Neuronal stem cell (in vitro differentiated cells): ENCODE measurements around the gene ERC1.

Experiments used
- DNase-seq: peaks from one replicate; pipeline ENCODE4 v3.0.0-alpha.2; 2013; ENCODE audit warnings: low spot score
- H2AFZ ChIP-seq: one replicate; pipeline ENCODE4 v1.6.1; 2013; ENCODE audit warnings: mild to moderate bottlenecking, low read length, inconsistent platforms
- H2AK5ac ChIP-seq: 2 replicates; pipeline ENCODE4 v1.6.1; 2013; ENCODE audit warnings: low read depth, mild to moderate bottlenecking, inconsistent platforms, low read length, moderate library complexity, mixed read lengths
- H2BK120ac ChIP-seq: 2 replicates; pipeline ENCODE4 v1.6.1; 2013; ENCODE audit warnings: low read depth, mild to moderate bottlenecking, inconsistent platforms, low read length, moderate library complexity, mixed read lengths
- H2BK12ac ChIP-seq: one replicate; pipeline ENCODE4 v1.6.1; 2013; ENCODE audit warnings: low read length, inconsistent platforms
- H2BK15ac ChIP-seq: 2 replicates; pipeline ENCODE4 v1.6.1; 2013; ENCODE audit warnings: mild to moderate bottlenecking, low read length, inconsistent platforms, mixed read lengths
- H2BK5ac ChIP-seq: one replicate; pipeline ENCODE4 v1.6.1; 2013; ENCODE audit warnings: inconsistent platforms, mild to moderate bottlenecking, low read length, moderate library complexity
- H3K14ac ChIP-seq: one replicate; pipeline ENCODE4 v1.6.1; 2013; ENCODE audit warnings: low read length, inconsistent platforms
- H3K18ac ChIP-seq: 2 replicates; pipeline ENCODE4 v1.6.1; 2013; ENCODE audit warnings: low read length, inconsistent platforms
- H3K23ac ChIP-seq: 2 replicates; pipeline ENCODE4 v1.6.1; 2013; ENCODE audit warnings: low read depth, mild to moderate bottlenecking, mixed read lengths, low read length, inconsistent platforms; ENCODE audit not compliant: poor library complexity
- H3K27ac ChIP-seq: replicated peaks from 3 replicates; pipeline ENCODE4 v1.5.1; 2013; ENCODE audit warnings: low read length, inconsistent platforms
- H3K27me3 ChIP-seq, 3 experiments: 2 replicates each; pipeline ENCODE4 v1.6.1; 2013; ENCODE audit warnings: low read length in 3 of 3, mild to moderate bottlenecking in 2 of 3, inconsistent platforms in 1 of 3, low read depth in 1 of 3, mixed read lengths in 1 of 3, moderate library complexity in 1 of 3; ENCODE audit not compliant: control insufficient read depth in 3 of 3, insufficient read depth in 3 of 3
- H3K36me3 ChIP-seq, 2 donors: replicated peaks in 1 of 2; 2 replicates each; pipeline ENCODE4 v1.6.1; 2013; ENCODE audit warnings: low read length in 2 of 2; ENCODE audit not compliant: control insufficient read depth in 2 of 2, insufficient read depth in 2 of 2
- H3K4ac ChIP-seq: 2 replicates; pipeline ENCODE4 v1.6.1; 2013; ENCODE audit warnings: inconsistent platforms, mild to moderate bottlenecking, low read length, moderate library complexity
- H3K4me1 ChIP-seq, 2 donors: 1 replicate in 1 of 2; 2 replicates in 1 of 2; pipeline ENCODE4 v1.6.1; 2013; ENCODE audit warnings: low read length in 2 of 2, low read depth in 1 of 2; ENCODE audit not compliant: control insufficient read depth in 2 of 2, insufficient read depth in 1 of 2
- H3K4me2 ChIP-seq: one replicate; pipeline ENCODE4 v1.6.1; 2013; ENCODE audit warnings: mild to moderate bottlenecking, low read length, inconsistent platforms; ENCODE audit not compliant: insufficient read depth, poor library complexity, severe bottlenecking
- H3K4me3 ChIP-seq, 2 donors: 2 replicates each; pipeline ENCODE4 v1.5.1; 2013; ENCODE audit warnings: low read length in 2 of 2, mild to moderate bottlenecking in 2 of 2, inconsistent platforms in 1 of 2, moderate library complexity in 1 of 2
- H3K79me1 ChIP-seq: one replicate; pipeline ENCODE4 v1.6.1; 2013; ENCODE audit warnings: low read depth, mild to moderate bottlenecking, inconsistent platforms, low read length, moderate library complexity
- H3K9ac ChIP-seq: one replicate; pipeline ENCODE4 v1.6.1; 2013; ENCODE audit warnings: mild to moderate bottlenecking, low read depth, low read length, inconsistent platforms; ENCODE audit not compliant: poor library complexity
- H3K9me3 ChIP-seq, 2 donors: replicated peaks in 1 of 2; 2 replicates each; pipeline versions ENCODE3 to v1.6.1; 2013; ENCODE audit warnings: low read length in 2 of 2, mild to moderate bottlenecking in 2 of 2, inconsistent platforms in 1 of 2, low read depth in 1 of 2, mixed read lengths in 1 of 2, moderate library complexity in 1 of 2; ENCODE audit not compliant: control insufficient read depth in 2 of 2, insufficient read depth in 1 of 2
- H4K8ac ChIP-seq: one replicate; pipeline ENCODE4 v1.6.1; 2013; ENCODE audit warnings: low read depth, mild to moderate bottlenecking, inconsistent platforms, low read length, moderate library complexity
- H4K91ac ChIP-seq: one replicate; pipeline ENCODE4 v1.6.1; 2013; ENCODE audit warnings: low read length, low read depth, mild to moderate bottlenecking, inconsistent platforms; ENCODE audit not compliant: poor library complexity
- WGBS, 2 donors: extraction: QIAGEN DNeasy Blood & Tissue Kit; methylation state at CpG; one replicate each; pipeline ENCODE4 v1.1.7; 2013; ENCODE audit warnings: missing lambda C conversion rate in 2 of 2, mixed read lengths in 1 of 2; ENCODE audit not compliant: insufficient read length in 2 of 2, insufficient replicate concordance in 1 of 2; ENCODE audit errors: extremely low coverage in 2 of 2; 5-methylcytosine and 5-hydroxymethylcytosine counted together

The ERC1 gene

DNA sequence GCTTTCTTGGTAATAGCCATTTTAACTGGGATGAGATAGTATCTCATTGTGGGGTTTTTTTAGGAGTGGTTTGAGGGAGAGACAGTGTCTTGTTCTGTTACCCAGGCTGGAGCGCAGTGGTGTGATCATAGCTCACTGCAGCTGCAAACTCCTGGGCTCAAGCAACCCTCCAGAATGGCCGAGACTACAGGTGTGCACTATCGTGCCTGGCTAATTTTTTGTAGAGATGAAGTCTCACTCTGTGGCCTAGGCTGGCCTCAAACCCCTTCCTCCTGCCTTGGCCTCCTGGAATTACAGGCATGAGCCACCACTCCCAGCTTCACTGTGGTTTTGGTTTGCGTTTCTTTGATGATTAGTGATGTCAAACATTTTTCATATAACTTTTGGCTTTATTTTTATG, 293.6 kb downstream of the ERC1 start:
- H3K23ac ChIP-seq, result no peak overlapping the region
- peak overlapping the region; percentile 65 for H3K18ac ChIP-seq
- WGBS, 2 donors, result no CpG with 5 or more reads among the region's 4 CpGs
- H2BK12ac ChIP-seq, result no peak overlapping the region
- no peak overlapping the region for H3K14ac ChIP-seq
- H2AK5ac ChIP-seq, result no peak overlapping the region
- no peak overlapping the region for H2BK5ac ChIP-seq
- no peak overlapping the region for H2BK120ac ChIP-seq
- peaks cover 4 to 6% of the 10 kb centered on the region in 2 donors for H3K4me1 ChIP-seq
- no peaks in the 10 kb centered on the region for H3K79me1 ChIP-seq
- H2AFZ ChIP-seq, result no peak overlapping the region
- no peaks in the 10 kb centered on the region for H3K27me3 ChIP-seq
- no peaks in the 10 kb centered on the region for H3K36me3 ChIP-seq
- DNase-seq, result no peak
- no peak overlapping the region for H2BK15ac ChIP-seq
- H4K91ac ChIP-seq, result no peak overlapping the region
- H3K9ac ChIP-seq, result no peak overlapping the region
- H3K4me3 ChIP-seq, result no peak overlapping the region
- no peak overlapping the region for H3K4ac ChIP-seq
- no peak overlapping the region for H3K4me2 ChIP-seq
- no peaks in the 10 kb centered on the region for H3K9me3 ChIP-seq
- H3K27ac ChIP-seq, result no peak overlapping the region
- no peak overlapping the region for H4K8ac ChIP-seq

GRCh38 chr12:1287446-1287975, 296.5 kb downstream of the ERC1 start:
- no peak overlapping the region for H3K4me3 ChIP-seq
- H3K4me2 ChIP-seq, result no peak overlapping the region
- H2BK5ac ChIP-seq, result no peak overlapping the region
- no peak overlapping the region for H3K4ac ChIP-seq
- H3K23ac ChIP-seq, result no peak overlapping the region
- H3K14ac ChIP-seq, result no peak overlapping the region
- H3K36me3 ChIP-seq, result peaks cover 0 to 2% of the 10 kb centered on the region in 2 donors
- no peak overlapping the region for H2BK12ac ChIP-seq
- H3K18ac ChIP-seq, result no peak overlapping the region
- peaks cover 4 to 5% of the 10 kb centered on the region in 2 donors for H3K4me1 ChIP-seq
- H4K8ac ChIP-seq, result no peak overlapping the region
- no CpG with 5 or more reads among the region's 3 CpGs for WGBS, 2 donors
- H3K9me3 ChIP-seq, result no peaks in the 10 kb centered on the region
- DNase-seq, result peak; percentile 43
- H4K91ac ChIP-seq, result no peak overlapping the region
- H3K79me1 ChIP-seq, result no peaks in the 10 kb centered on the region
- H3K27ac ChIP-seq, result peak overlapping the region; percentile 43
- no peak overlapping the region for H2BK15ac ChIP-seq
- H3K27me3 ChIP-seq, result no peaks in the 10 kb centered on the region
- no peak overlapping the region for H2BK120ac ChIP-seq
- no peak overlapping the region for H2AK5ac ChIP-seq
- H3K9ac ChIP-seq, result no peak overlapping the region
- no peak overlapping the region for H2AFZ ChIP-seq

GRCh38 chr12:1288333-1288732, 297.3 kb downstream of the ERC1 start:
- Histone ChIP-seq H2AK5ac (no peak overlapping the region), H3K9ac (no peak overlapping the region), H3K23ac (no peak overlapping the region), H4K91ac (no peak overlapping the region), H3K79me1 (no peaks in the 10 kb centered on the region), H3K9me3 (no peaks in the 10 kb centered on the region), H3K27ac (no peak overlapping the region), H4K8ac (no peak overlapping the region), H2BK12ac (no peak overlapping the region), H3K18ac (no peak overlapping the region), H3K14ac (no peak overlapping the region), H3K4me2 (no peak overlapping the region), H2AFZ (no peak overlapping the region), H3K4ac (no peak overlapping the region), H3K27me3 (no peaks in the 10 kb centered on the region), H3K4me3 (no peak overlapping the region), H2BK120ac (no peak overlapping the region), H2BK5ac (no peak overlapping the region), H3K4me1 (peaks cover 0 to 5% of the 10 kb centered on the region in 2 donors), H2BK15ac (no peak overlapping the region), H3K36me3 (peaks cover 0 to 2% of the 10 kb centered on the region in 2 donors)
- no peak for DNase-seq
- no CpG with 5 or more reads among the region's 7 CpGs for WGBS, 2 donors

GRCh38 chr12:1289371-1290155, 298.5 kb downstream of the ERC1 start:
- H3K79me1 ChIP-seq, result no peaks in the 10 kb centered on the region
- no peak overlapping the region for H3K27ac ChIP-seq
- no peak overlapping the region for H3K18ac ChIP-seq
- no peak overlapping the region for H3K4me3 ChIP-seq
- no peak overlapping the region for H2BK5ac ChIP-seq
- no peak overlapping the region for H4K8ac ChIP-seq
- H2AFZ ChIP-seq, result no peak overlapping the region
- H2BK12ac ChIP-seq, result no peak overlapping the region
- no peak overlapping the region for H3K23ac ChIP-seq
- H3K27me3 ChIP-seq, result no peaks in the 10 kb centered on the region
- no peak overlapping the region for H2BK15ac ChIP-seq
- no peak for DNase-seq
- no peaks in the 10 kb centered on the region for H3K9me3 ChIP-seq
- no peak overlapping the region for H3K9ac ChIP-seq
- H4K91ac ChIP-seq, result no peak overlapping the region
- H3K36me3 ChIP-seq, result peaks cover 0 to 2% of the 10 kb centered on the region in 2 donors
- no peak overlapping the region for H2BK120ac ChIP-seq
- no peak overlapping the region for H3K14ac ChIP-seq
- WGBS, 2 donors, result no CpG with 5 or more reads among the region's 7 CpGs
- H3K4me2 ChIP-seq, result no peak overlapping the region
- H2AK5ac ChIP-seq, result no peak overlapping the region
- H3K4me1 ChIP-seq, result peaks cover 0 to 5% of the 10 kb centered on the region in 2 donors
- H3K4ac ChIP-seq, result no peak overlapping the region
